T-helper 2 cell treated with Interferon-gamma antibody and Interleukin-4, amounts not matched to agents 5 μg/mL and 100 μg/mL, for 36 hours (primary cell): ENCODE data around the gene SFMBT1.
A peak's percentile ranks its signal among the peaks of the same experiment; 100 is the strongest.
"Not testable (repeated sequence)": the region's sequence is repeated elsewhere in the genome, so short reads cannot be mapped to it uniquely, and the experiment has no call there.

ENCODE experiments used
- DNase-seq: peaks from one replicate; pipeline ENCODE4 v3.0.0; 2021; ENCODE audit warnings: low spot score
- H3K27ac Mint-ChIP-seq: one replicate; pipeline ENCODE4 v1.8.0; 2021; ENCODE audit warnings: mild to moderate bottlenecking, mixed read lengths
- H3K27me3 Mint-ChIP-seq: one replicate; pipeline ENCODE4 v1.8.0; 2021; ENCODE audit warnings: low read depth, mixed read lengths
- H3K36me3 Mint-ChIP-seq: one replicate; pipeline ENCODE4 v1.8.0; 2021; ENCODE audit warnings: low read depth, mixed read lengths
- H3K4me1 Mint-ChIP-seq: one replicate; pipeline ENCODE4 v1.8.0; 2021; ENCODE audit warnings: low read depth, mixed read lengths
- H3K4me3 Mint-ChIP-seq: one replicate; pipeline ENCODE4 v1.8.0; 2022; ENCODE audit warnings: mild to moderate bottlenecking, moderate library complexity, mixed read lengths
- H3K9me3 Mint-ChIP-seq: one replicate; pipeline ENCODE4 v1.8.0; 2021; ENCODE audit warnings: mixed read lengths

The SFMBT1 gene

GRCh38 chr3:53035825-53036619, 9.9 kb downstream of the SFMBT1 start:
- no peak for DNase-seq
- no peaks in the 10 kb centered on the region for H3K9me3 Mint-ChIP-seq
- peak overlapping the region; percentile 51 for H3K27ac Mint-ChIP-seq
- peaks cover 42% of the 10 kb centered on the region for H3K4me1 Mint-ChIP-seq
- H3K27me3 Mint-ChIP-seq: no peaks in the 10 kb centered on the region
- H3K4me3 Mint-ChIP-seq: peak overlapping the region; percentile 16
- peaks cover 2% of the 10 kb centered on the region for H3K36me3 Mint-ChIP-seq

GRCh38 chr3:53035018-53035417, 10.9 kb downstream of the SFMBT1 start:
- H3K27me3 Mint-ChIP-seq, H3K9me3 Mint-ChIP-seq, H3K27ac Mint-ChIP-seq, H3K36me3 Mint-ChIP-seq, H3K4me3 Mint-ChIP-seq, DNase-seq: not testable (repeated sequence)
- peaks cover 43% of the 10 kb centered on the region for H3K4me1 Mint-ChIP-seq

- not testable (repeated sequence) for H3K27ac Mint-ChIP-seq, H3K36me3 Mint-ChIP-seq, H3K4me3 Mint-ChIP-seq, H3K27me3 Mint-ChIP-seq, H3K9me3 Mint-ChIP-seq, DNase-seq
- H3K4me1 Mint-ChIP-seq: peaks cover 43% of the 10 kb centered on the region
Observed at GRCh38 chr3:53034411-53034810, 11.5 kb downstream of the SFMBT1 start.

GRCh38 chr3:53032609-53033008, 13.3 kb downstream of the SFMBT1 start:
- Mint-ChIP-seq H3K9me3 (no peaks in the 10 kb centered on the region), H3K36me3 (peaks cover 4% of the 10 kb centered on the region), H3K4me3 (no peak overlapping the region), H3K4me1 (peaks cover 30% of the 10 kb centered on the region), H3K27ac (no peak overlapping the region), H3K27me3 (no peaks in the 10 kb centered on the region)
- DNase-seq: no peak

GRCh38 chr3:53030619-53031449, 15.0 kb downstream of the SFMBT1 start:
- Mint-ChIP-seq H3K4me3 (peak overlapping the region; percentile 57), H3K27ac (peak overlapping the region; percentile 64), H3K4me1 (peaks cover 25% of the 10 kb centered on the region), H3K9me3 (no peaks in the 10 kb centered on the region), H3K27me3 (no peaks in the 10 kb centered on the region), H3K36me3 (peaks cover 4% of the 10 kb centered on the region)
- DNase-seq: peak; percentile 16

GRCh38 chr3:53028641-53029040, 17.2 kb downstream of the SFMBT1 start:
- no peak for DNase-seq
- H3K36me3 Mint-ChIP-seq: peaks cover 4% of the 10 kb centered on the region
- H3K4me1 Mint-ChIP-seq: peaks cover 19% of the 10 kb centered on the region
- no peaks in the 10 kb centered on the region for H3K27me3 Mint-ChIP-seq
- H3K9me3 Mint-ChIP-seq: no peaks in the 10 kb centered on the region
- H3K4me3 Mint-ChIP-seq: no peak overlapping the region
- H3K27ac Mint-ChIP-seq: no peak overlapping the region

GRCh38 chr3:53027254-53027844, 18.5 kb downstream of the SFMBT1 start:
- DNase-seq: no peak
- Mint-ChIP-seq H3K27ac (no peak overlapping the region), H3K36me3 (peaks cover 2% of the 10 kb centered on the region), H3K27me3 (no peaks in the 10 kb centered on the region), H3K4me3 (no peak overlapping the region), H3K9me3 (no peaks in the 10 kb centered on the region), H3K4me1 (peaks cover 28% of the 10 kb centered on the region)

- DNase-seq: no peak
- H3K27me3 Mint-ChIP-seq: no peaks in the 10 kb centered on the region
- peaks cover 2% of the 10 kb centered on the region for H3K36me3 Mint-ChIP-seq
- H3K4me3 Mint-ChIP-seq: no peak overlapping the region
- H3K9me3 Mint-ChIP-seq: no peaks in the 10 kb centered on the region
- H3K4me1 Mint-ChIP-seq: peaks cover 28% of the 10 kb centered on the region
- H3K27ac Mint-ChIP-seq: no peak overlapping the region
Observed at GRCh38 chr3:53026382-53027162, 19.3 kb downstream of the SFMBT1 start.

- H3K4me3 Mint-ChIP-seq: no peak overlapping the region
- H3K27ac Mint-ChIP-seq: no peak overlapping the region
- no peak for DNase-seq
- peaks cover 24% of the 10 kb centered on the region for H3K4me1 Mint-ChIP-seq
- H3K36me3 Mint-ChIP-seq: peaks cover 4% of the 10 kb centered on the region
- H3K9me3 Mint-ChIP-seq: no peaks in the 10 kb centered on the region
- no peaks in the 10 kb centered on the region for H3K27me3 Mint-ChIP-seq
Observed at GRCh38 chr3:53024315-53024714, 21.6 kb downstream of the SFMBT1 start.

- H3K27me3 Mint-ChIP-seq: no peaks in the 10 kb centered on the region
- H3K4me1 Mint-ChIP-seq: peaks cover 27% of the 10 kb centered on the region
- H3K36me3 Mint-ChIP-seq: peaks cover 5% of the 10 kb centered on the region
- no peaks in the 10 kb centered on the region for H3K9me3 Mint-ChIP-seq
- no peak overlapping the region for H3K4me3 Mint-ChIP-seq
- no peak overlapping the region for H3K27ac Mint-ChIP-seq
- no peak for DNase-seq
Observed at GRCh38 chr3:53023072-53023823, 22.6 kb downstream of the SFMBT1 start.

GRCh38 chr3:53022647-53023046, 23.2 kb downstream of the SFMBT1 start:
- Mint-ChIP-seq H3K9me3 (no peaks in the 10 kb centered on the region), H3K27me3 (no peaks in the 10 kb centered on the region), H3K27ac (no peak overlapping the region), H3K4me3 (no peak overlapping the region), H3K4me1 (peaks cover 27% of the 10 kb centered on the region), H3K36me3 (peaks cover 6% of the 10 kb centered on the region)
- no peak for DNase-seq

GRCh38 chr3:53016236-53016635, 29.6 kb downstream of the SFMBT1 start:
- Mint-ChIP-seq H3K9me3 (no peaks in the 10 kb centered on the region), H3K36me3 (peaks cover 7% of the 10 kb centered on the region), H3K4me3 (no peak overlapping the region), H3K4me1 (peaks cover 16% of the 10 kb centered on the region), H3K27me3 (no peaks in the 10 kb centered on the region), H3K27ac (no peak overlapping the region)
- DNase-seq: no peak

- no peak for DNase-seq
- no peaks in the 10 kb centered on the region for H3K9me3 Mint-ChIP-seq
- no peak overlapping the region for H3K27ac Mint-ChIP-seq
- H3K36me3 Mint-ChIP-seq: peaks cover 3% of the 10 kb centered on the region
- H3K4me1 Mint-ChIP-seq: peaks cover 10% of the 10 kb centered on the region
- H3K27me3 Mint-ChIP-seq: no peaks in the 10 kb centered on the region
- no peak overlapping the region for H3K4me3 Mint-ChIP-seq
Observed at GRCh38 chr3:53011324-53011723, 34.5 kb downstream of the SFMBT1 start.
